GM21723 (cell line): ENCODE measurements around the gene DNASE1L2.
"Not testable (repeated sequence)": the region's sequence is repeated elsewhere in the genome, so short reads cannot be mapped to it uniquely, and the experiment has no call there.

Experiments
- ATAC-seq: cut with Tn5 transposase; IDR thresholded peaks from one replicate; pipeline ENCODE4 v1.9.1; 2021; ENCODE audit warnings: mild to moderate bottlenecking, moderate library complexity; ENCODE audit not compliant: unreplicated experiment

The DNASE1L2 gene

GRCh38 chr16:2203119-2203688, 33.0 kb upstream of the DNASE1L2 start:
- not testable (repeated sequence) for ATAC-seq

GRCh38 chr16:2204416-2205103, 31.7 kb upstream of the DNASE1L2 start:
- no peak for ATAC-seq

DNA sequence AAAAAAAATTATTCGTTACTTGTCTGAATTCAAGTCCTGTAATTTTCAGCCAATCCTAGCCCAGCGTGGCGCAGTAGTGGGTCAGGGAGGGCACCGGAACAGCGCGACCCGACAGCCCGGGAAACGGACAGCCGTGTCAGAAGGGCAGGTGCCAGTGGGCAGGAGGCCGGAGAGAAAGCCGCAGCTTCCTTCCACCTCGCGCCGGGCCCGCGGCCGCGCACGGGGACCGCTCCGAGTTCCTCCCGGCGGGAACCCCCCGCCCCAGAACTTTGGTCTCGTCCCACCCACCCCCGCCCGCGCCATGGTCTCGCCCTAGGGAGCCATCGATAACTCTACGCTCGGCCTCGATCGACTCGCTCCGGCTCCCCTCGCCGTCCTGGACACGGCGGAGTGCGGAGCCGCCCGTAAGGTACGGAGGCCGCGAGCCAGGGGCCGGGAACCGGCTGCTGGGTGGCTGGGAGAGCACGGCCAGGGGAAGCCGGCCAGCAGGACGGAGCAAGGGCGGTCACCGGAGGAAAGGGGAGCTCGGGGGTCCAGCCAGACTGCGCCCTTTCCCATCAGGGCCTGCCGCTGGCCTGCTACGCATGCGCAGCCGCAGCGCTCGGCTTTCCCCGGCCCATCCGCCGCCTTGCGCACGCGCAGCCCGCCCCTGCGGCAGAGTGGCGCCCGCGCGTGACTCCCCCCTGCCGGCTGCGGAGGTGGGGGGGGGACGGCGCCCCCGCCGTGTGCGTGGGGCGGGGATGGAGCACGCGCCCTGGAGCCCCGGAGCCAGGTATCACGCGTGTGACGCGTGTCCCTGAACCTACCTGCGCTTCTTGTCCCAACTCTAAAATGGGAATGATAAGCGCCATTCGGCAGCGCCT, 30.9 kb upstream of the DNASE1L2 start, which contains the start of gene MLST8:
Gene MLST8, plus strand, starts transcription at position 351 of the 863 bp plus-strand sequence. CDS start 632 bp downstream, outside the sequence.
- peak; percentile 60 for ATAC-seq

DNA sequence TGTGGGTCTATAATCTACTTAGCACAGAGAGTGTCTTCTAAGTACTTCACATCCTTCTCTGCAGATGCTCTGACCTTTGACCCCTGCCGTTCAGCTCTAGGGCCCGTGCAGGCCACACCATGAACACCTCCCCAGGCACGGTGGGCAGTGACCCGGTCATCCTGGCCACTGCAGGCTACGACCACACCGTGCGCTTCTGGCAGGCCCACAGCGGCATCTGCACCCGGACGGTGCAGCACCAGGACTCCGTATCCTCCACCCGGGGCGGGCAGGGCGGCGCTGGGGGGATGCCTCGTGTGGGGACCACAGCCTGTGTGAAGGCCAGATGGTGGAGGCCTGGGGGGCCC, 30.3 kb upstream of the DNASE1L2 start:
- ATAC-seq: peak; percentile 16

DNA sequence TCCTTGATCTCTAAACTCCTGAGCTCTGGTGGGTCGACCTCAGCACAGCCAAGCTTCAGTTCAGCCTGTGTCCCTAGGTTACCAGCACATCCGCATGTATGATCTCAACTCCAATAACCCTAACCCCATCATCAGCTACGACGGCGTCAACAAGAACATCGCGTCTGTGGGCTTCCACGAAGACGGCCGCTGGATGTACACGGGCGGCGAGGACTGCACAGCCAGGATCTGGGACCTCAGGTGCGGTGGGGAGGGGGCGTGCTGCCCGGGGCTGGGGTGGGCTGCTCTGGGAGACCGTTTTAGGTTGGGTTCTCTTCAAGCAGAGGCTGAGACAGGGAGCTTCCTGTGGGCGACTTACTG, 29.8 kb upstream of the DNASE1L2 start:
- ATAC-seq: no peak

- ATAC-seq: no peak
Observed at GRCh38 chr16:2206780-2207433, 29.3 kb upstream of the DNASE1L2 start.

DNA sequence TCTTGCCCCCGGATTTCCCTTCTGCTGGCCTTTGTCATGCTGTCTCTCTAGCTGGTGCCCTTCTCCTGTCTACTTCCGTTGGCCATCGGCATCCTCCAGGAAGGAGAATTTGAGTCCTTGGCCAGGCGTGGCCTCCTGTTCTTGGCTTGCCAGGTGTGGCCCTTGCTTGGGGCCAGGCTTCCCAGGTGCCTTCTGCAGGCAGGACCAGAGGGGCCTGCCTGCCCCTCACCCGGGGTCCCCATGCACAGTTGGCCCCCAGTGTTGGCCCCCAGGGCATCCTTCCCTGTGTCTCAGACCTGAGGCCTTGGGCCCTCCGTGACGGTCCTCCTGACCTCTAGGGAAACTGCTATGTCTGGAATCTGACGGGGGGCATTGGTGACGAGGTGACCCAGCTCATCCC, 28.4 kb upstream of the DNASE1L2 start:
- no peak for ATAC-seq

- no peak for ATAC-seq
Observed at GRCh38 chr16:2208308-2208707, 27.9 kb upstream of the DNASE1L2 start.

- no peak for ATAC-seq
Observed at GRCh38 chr16:2208772-2209171, 27.5 kb upstream of the DNASE1L2 start.

GRCh38 chr16:2209258-2210008, 26.8 kb upstream of the DNASE1L2 start:
- no peak for ATAC-seq

- ATAC-seq: no peak
Observed at GRCh38 chr16:2210009-2210332, 26.3 kb upstream of the DNASE1L2 start.

DNA sequence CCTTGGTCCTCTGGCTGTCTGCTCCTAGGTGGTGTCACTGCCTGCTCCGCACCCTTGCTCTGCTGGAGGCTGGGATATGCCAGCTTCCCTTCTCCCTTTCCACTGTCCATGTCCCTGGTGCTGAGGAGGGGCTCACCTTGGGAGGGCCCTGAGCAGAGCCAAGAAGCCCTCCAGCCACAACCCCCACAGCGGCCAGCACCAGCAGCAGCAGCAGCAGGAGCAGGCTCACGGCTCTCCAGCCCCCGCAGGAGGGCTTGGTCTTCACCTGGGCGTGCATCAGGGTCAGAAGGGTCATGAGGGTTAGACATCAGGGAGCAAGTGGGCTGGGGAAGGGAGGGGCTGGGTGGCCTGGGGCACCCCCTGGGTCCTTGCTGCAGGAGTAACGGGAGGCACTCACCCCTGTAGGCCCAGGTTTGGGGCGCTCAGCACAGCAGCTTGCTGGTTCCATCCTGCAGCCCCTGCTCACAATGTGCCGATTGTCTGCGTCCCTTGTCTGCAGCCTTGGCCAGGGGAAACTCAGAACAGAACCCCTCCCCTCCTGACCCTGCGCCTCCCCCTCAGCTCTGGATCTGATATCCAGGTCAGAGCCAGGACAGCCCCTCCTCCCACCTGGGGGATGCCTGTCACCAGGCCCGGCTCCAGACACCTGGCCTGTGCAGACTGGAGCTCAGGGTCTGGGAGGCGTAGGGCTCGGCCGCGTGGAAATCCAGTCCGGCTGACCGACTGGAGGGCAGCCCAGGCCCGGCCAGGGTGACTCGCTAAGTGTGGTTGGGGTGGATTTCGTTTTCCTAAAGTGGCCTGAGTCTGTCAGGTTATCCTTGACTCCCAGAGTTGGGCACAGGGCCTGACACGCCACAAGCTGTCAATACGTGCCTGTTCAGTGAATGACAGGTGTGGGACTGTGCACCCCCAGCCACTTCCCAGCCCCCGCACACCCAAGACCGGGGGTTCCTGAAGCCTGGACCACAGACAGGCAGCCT, 25.6 kb upstream of the DNASE1L2 start, which contains the start of gene BRICD5:
Gene BRICD5, minus strand, starts transcription at position 478 of the 980 bp plus-strand sequence. Its CDS starts 30 bp downstream, at position 448.
- no peak for ATAC-seq

GRCh38 chr16:2211923-2212347, 24.3 kb upstream of the DNASE1L2 start:
- ATAC-seq: no peak

DNA sequence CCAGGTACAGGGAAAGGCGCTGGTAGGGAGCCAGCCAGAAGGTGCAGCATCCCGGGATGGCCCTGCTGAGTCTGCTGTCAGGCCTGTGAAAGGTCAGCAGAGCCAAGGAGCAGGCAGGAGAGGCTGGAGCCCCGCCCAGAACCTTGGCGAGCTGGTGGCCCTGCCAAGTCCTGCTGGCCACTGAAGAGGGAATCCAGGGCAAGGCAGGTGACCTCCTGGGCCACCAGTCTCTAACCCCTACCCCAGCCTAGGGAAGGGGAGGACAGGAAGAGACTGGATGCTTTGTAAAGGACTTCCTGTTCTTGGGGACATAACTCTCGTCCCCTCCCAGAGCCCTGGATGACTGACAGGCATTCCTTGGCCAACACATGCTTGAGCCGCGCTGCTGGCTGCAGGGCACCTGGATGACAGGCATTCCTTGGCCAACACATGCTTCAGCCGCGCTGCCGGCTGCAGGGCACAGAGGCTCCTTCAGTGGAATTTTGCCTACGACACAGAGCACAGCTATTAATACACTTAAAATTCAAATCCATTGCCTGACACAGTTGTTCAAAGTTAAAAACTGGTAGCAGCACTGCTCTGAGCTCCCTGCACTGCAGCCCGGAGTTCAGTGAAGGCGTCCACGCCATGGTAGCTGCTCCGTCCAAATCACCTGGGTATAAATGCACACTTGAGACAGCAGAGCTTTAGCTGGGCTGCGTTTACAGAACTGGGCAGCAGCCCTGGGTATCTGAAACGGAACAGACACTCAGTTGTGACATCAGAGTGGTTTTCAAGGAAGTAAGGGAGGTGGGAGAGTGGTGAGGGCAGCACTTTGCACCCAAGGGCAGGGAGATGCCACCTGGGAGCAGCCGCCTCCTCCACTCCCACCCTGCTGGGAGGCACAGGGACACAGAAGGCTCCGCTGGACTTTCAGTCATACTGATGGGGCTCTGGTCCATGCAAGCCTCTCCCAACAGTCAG, 23.6 kb upstream of the DNASE1L2 start:
- no peak for ATAC-seq

GRCh38 chr16:2213817-2214718, 22.2 kb upstream of the DNASE1L2 start:
- peak; percentile 5 for ATAC-seq

- no peak for ATAC-seq
Observed at GRCh38 chr16:2214719-2214968, 21.6 kb upstream of the DNASE1L2 start, which contains the start of gene PGP. PGP (minus strand) TSS chr16:2214840; CDS start chr16:2214777, 63 bp downstream.

GRCh38 chr16:2216330-2216729, 19.9 kb upstream of the DNASE1L2 start:
- ATAC-seq: no peak
